Posterior vena cava (tissue), 2 donors: ENCODE data around the gene RAMP2. TPM values are rescaled to one million over a fixed set of nuclear protein-coding genes. Genes with fewer than 3 reads are reported as not detected.

Experiments
- total RNA-seq, 2 donors: library from RNA; stranded (reverse); fragmentation: NEBNext Ultra II Directional; extraction: Animal tissue kit (Norgen Biotek cat#: 25700); gene quantifications; one replicate each; pipeline ENCODE4 v1.2.1, GENCODE V29; 2021
- donor health status: DM: yes; HTN: yes; CAD: no.
- donor health status: DM: yes; HTN: yes; CAD: no.

RAMP2 gene
- total RNA-seq, 2 donors from 2014 or later: 46.3 to 56.8 TPM

Other genes starting within 250 kb of the RAMP2 start
- gene NAGLU, start 225.0 kb upstream of the RAMP2 start, total RNA-seq: 10 to 100 TPM; 27.1 to 36.0 TPM
- gene HSD17B1, start 208.3 kb upstream of the RAMP2 start, total RNA-seq: 1 to 10 TPM in 1 of 2 donors, under 1 TPM in 1; 0.67 to 1.2 TPM
- gene COASY, start 199.1 kb upstream of the RAMP2 start, total RNA-seq: 10 to 100 TPM; 34.0 TPM
- gene MLX, start 194.1 kb upstream of the RAMP2 start, total RNA-seq: 10 to 100 TPM; 27.5 to 28.5 TPM
- gene PSMC3IP, start 183.5 kb upstream of the RAMP2 start, total RNA-seq: 1 to 10 TPM; 4.1 to 4.7 TPM
- gene RETREG3, start 151.9 kb upstream of the RAMP2 start, total RNA-seq: 10 to 100 TPM; 34.6 to 42.0 TPM
- 10 to 100 TPM; 32.9 to 39.9 TPM for gene TUBG1, start 151.5 kb upstream of the RAMP2 start, total RNA-seq
- gene TUBG2, start 101.9 kb upstream of the RAMP2 start, total RNA-seq: 10 to 100 TPM; 17.9 to 19.8 TPM
- gene PLEKHH3, start 84.2 kb upstream of the RAMP2 start, total RNA-seq: 10 to 100 TPM; 22.2 to 24.8 TPM
- gene CCR10, start 79.4 kb upstream of the RAMP2 start, total RNA-seq: 1 to 10 TPM; 1.7 to 2.5 TPM
- 10 to 100 TPM; 11.0 to 24.8 TPM for gene CNTNAP1, start 78.7 kb upstream of the RAMP2 start, total RNA-seq
- gene EZH1, start 16.2 kb upstream of the RAMP2 start, total RNA-seq: 10 to 100 TPM; 50.2 to 53.5 TPM
- gene VPS25, start 12.2 kb downstream of the RAMP2 start, total RNA-seq: 10 to 100 TPM; 25.9 to 35.1 TPM
- gene WNK4, start 19.4 kb downstream of the RAMP2 start, total RNA-seq: under 1 TPM in 1 of 2 donors, not detected in 1; 0.05 TPM
- 10 to 100 TPM; 37.5 to 41.1 TPM for gene COA3, start 37.5 kb downstream of the RAMP2 start, total RNA-seq
- under 1 TPM in 1 of 2 donors, not detected in 1; 0.95 TPM for gene CNTD1, start 37.6 kb downstream of the RAMP2 start, total RNA-seq
- gene BECN1, start 63.1 kb downstream of the RAMP2 start, total RNA-seq: 10 to 100 TPM; 78.6 to 88.3 TPM
- gene PSME3, start 72.2 kb downstream of the RAMP2 start, total RNA-seq: 10 to 100 TPM; 68.2 to 80.6 TPM
- under 1 TPM; 0.86 to 0.88 TPM for gene AOC2, start 83.4 kb downstream of the RAMP2 start, total RNA-seq
- gene AOC3, start 90.0 kb downstream of the RAMP2 start, total RNA-seq: 100 to 1,000 TPM; 223 to 342 TPM
- not detected for gene G6PC1, start 139.6 kb downstream of the RAMP2 start, total RNA-seq
- 10 to 100 TPM; 22.7 to 34.2 TPM for gene AARSD1, start 203.2 kb downstream of the RAMP2 start, total RNA-seq
- gene PTGES3L, start 218.9 kb downstream of the RAMP2 start, total RNA-seq: 10 to 100 TPM in 1 of 2 donors, 1 to 10 TPM in 1; 9.9 to 11.2 TPM
- 10 to 100 TPM; 10.6 to 14.1 TPM for gene RUNDC1, start 219.3 kb downstream of the RAMP2 start, total RNA-seq
- 1,000 to 10,000 TPM; 1,110 to 1,208 TPM for gene RPL27, start 237.2 kb downstream of the RAMP2 start, total RNA-seq
- 10 to 100 TPM; 23.9 to 24.1 TPM for gene IFI35, start 245.6 kb downstream of the RAMP2 start, total RNA-seq